ENCODE results near the gene KRTAP10-2.

KRTAP10-2 gene

DNA sequence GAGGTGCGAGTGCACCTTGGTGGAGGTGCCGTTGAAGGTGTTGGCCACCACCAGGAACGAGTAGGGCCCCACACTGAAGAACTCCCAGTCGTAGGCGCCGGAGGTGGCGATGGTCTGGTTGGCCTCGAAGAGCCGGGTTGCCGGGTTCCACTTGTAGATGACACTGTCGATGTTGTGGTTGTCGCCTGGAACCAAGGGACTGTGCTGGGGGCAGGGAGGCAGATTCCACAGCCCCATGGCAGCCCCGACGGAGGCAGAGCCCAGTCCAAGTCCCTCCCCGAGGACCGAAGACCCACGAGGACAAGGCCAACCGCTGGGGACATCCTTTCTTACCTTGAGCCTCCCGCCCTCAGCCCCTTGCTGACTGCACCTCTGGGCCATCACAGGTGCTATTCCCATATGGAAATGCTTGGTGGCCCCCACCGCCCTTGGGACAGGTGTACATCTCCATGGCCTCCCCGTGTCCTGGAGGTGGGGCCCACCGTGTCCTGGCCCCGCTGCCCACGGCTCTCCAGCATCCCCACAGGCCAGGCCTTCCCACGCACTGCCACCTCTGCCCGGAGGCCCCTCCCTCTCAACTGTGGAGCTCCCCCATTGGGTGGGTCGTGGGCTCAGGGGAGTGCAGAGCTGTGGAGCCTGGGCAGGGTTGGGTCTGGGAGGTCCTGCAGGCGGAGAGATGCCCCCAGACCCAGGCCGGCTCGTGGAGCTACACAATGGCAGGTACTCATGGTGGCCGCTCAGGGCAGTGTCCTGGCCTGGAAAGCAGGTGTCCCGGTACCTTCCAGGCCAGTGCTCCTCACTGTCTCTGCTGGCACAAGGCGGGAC lies 29.2 kb downstream of the KRTAP10-2 start:
- DNase-seq (ENCODE audit: low read depth) = no peak
- H3K4me3 ChIP-seq (ENCODE audit: low read depth, low read length) = no peak overlapping the region
- TF ChIP-seq, protein P1, sequence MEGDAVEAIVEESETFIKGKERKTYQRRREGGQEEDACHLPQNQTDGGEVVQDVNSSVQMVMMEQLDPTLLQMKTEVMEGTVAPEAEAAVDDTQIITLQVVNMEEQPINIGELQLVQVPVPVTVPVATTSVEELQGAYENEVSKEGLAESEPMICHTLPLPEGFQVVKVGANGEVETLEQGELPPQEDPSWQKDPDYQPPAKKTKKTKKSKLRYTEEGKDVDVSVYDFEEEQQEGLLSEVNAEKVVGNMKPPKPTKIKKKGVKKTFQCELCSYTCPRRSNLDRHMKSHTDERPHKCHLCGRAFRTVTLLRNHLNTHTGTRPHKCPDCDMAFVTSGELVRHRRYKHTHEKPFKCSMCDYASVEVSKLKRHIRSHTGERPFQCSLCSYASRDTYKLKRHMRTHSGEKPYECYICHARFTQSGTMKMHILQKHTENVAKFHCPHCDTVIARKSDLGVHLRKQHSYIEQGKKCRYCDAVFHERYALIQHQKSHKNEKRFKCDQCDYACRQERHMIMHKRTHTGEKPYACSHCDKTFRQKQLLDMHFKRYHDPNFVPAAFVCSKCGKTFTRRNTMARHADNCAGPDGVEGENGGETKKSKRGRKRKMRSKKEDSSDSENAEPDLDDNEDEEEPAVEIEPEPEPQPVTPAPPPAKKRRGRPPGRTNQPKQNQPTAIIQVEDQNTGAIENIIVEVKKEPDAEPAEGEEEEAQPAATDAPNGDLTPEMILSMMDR (IDR thresholded peaks at IDR 0.05; ENCODE audit: low read depth, low read length, missing control alignments) = no peak

DNA sequence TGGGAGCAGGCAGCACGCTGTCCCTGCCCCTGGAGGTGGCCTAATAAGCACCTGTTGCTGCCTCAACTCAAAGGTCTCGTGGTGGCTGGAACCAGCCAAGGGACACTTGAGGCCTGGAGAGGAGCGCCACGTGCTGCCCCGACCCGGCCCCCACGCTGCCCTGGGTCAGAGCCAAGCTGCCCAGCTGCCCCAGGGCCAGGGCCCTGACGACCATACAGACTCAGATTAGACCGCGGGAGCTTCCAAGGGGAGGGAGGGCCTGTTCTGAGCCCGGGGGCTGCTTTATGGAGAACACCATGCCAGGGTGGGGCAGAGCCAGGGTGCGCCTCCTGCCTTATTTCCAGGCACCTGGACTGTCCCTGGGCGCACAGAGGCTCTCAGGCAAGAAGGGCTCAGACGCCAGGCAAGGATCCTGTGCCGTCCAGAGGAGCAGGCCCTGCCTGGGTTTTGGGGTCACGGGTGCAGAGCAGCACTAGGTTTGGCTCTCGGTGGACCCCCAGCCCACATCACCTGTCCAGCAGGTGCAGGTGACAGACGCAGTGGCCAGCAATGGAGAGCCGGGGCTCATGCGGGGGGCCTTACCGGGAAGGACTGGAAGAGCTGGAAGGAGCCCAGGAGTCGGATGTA lies 29.9 kb downstream of the KRTAP10-2 start:
- TF ChIP-seq, protein P1 (IDR thresholded peaks at IDR 0.05; ENCODE audit: low read depth, low read length, missing control alignments) = no peak

DNA sequence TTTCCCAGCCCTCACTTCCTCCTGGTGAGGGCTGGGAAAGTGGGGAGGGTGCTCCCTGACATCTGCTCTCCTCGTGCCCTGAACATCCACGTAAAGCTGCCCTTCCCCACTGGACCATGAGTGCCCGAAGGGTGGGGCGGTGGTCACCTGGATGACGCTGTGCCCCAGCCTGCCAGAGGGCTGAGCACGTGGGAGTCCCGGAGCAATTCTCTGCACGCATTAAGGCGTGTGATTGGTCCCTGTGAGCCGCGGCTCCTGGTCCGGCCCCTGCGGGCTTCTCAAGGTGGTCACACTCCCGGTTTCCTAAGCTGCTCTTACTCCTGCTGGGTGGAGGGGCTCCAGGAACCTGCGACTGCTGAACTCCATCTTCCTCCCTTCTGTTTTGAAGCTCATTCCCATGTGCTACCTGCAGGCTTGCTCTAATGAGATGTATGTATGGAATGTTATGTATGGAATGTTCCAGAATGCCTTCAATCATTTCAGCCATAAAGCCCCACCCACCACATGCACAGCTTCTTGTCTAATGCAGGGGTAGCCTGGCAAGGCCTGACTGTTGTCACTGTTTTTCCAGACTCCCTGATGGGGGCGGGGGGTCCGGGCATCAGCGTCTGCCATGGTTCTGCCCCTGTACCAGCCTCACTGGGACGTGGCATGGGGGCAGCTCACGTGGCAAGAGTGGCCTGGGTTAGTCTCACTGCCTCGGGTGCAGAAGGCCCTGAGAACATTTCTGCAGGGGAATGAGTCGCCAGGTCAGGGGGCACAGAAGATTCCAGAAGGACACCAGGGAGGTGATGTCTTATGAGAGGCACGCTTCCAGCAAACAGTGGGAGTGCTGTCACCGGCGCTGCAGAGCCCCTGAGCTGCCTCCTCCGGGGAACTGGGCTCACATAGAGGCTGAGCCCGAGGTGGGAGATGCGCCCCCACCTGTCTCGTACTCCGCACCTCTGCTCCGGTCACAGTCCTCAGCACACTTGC lies 30.7 kb downstream of the KRTAP10-2 start:
- TF ChIP-seq, protein P1 (IDR thresholded peaks at IDR 0.05; ENCODE audit: low read depth, low read length, missing control alignments) = no peak
- no peak overlapping the region for H3K4me3 ChIP-seq (ENCODE audit: low read depth, low read length)
- DNase-seq (ENCODE audit: low read depth) = no peak

More for the DNA sequence above, 29.9 kb downstream of the KRTAP10-2 start:
- no peak for DNase-seq (ENCODE audit: low read depth)
- no peak overlapping the region for H3K4me3 ChIP-seq (ENCODE audit: low read depth, low read length)

DNA sequence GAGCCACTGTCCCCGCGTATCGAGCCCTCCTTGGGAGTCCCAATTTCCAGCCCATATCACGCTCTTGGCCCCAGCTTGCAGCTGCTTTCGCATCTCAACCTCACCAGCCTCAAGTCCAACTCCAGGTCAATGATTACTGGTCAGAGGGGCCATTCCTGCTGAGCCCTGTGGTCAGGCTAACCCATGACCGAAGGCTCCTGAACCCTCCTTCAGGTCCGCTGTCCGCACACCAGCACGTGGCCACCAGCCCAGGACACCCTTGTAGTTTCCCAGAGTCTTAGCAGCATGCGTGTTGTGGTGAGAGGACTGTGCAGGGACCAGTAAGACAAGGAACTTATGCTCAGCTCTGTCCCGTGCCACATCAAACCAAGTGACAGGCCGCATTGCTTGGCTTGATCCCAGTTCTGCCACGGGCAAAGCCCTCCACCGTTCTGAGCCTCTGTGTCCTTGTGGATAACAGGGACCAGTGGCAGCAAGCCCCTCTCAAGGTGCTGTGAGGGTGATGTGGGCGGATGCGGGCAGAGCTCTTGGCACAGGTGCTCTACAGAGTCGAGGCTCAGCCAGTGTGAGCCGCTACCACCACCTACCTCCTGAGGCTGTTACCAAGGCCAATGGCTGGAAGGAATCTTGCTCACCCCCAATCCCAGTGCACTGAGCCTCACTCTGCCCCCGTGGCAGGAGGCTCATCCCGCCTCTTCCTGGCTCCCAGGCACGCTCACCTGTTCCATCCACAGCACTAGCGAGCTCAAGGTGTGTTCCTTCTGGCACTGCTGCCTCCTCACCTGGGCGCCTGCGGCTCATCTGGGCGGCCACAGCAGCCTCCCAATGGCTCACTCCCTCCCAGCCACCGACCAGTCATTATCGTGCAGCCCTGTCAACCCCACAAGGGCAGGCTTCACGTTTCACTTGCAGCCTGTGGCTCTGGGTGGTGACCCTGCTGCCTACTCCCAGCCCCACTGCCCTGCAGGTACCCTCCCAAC lies 31.7 kb downstream of the KRTAP10-2 start:
- DNase-seq (ENCODE audit: low read depth) = no peak
- TF ChIP-seq, protein P1 (IDR thresholded peaks at IDR 0.05; ENCODE audit: low read depth, low read length, missing control alignments) = no peak
- H3K4me3 ChIP-seq (ENCODE audit: low read depth, low read length) = no peak overlapping the region

DNA sequence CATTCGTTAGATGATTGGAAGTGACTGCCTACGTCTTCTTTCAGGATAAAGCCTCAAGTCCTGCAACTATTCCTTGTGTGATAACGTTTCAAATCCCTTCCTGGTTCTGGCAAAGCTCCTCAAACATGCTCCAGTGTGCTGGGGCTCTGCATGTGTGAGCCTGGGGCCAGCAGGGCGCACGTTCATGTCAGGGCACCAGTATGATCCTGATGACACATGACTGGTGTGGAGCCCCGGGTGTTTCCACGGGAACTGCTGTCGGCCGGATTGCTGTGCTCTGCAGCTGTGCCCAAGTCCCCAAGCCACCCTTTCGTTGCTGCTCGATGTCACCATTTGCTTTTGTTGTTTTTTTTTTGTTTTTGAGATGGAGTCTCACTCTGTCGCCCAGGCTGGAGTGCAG lies 32.6 kb downstream of the KRTAP10-2 start:
- TF ChIP-seq, protein P1 (IDR thresholded peaks at IDR 0.05; ENCODE audit: low read depth, low read length, missing control alignments) = no peak
- no peak for DNase-seq (ENCODE audit: low read depth)
- no peak overlapping the region for H3K4me3 ChIP-seq (ENCODE audit: low read depth, low read length)
